ENCODE results near the gene STK32C. TPM values are rescaled to one million over a fixed set of nuclear protein-coding genes. Genes with fewer than 3 reads are reported as not detected.
A peak's percentile ranks its signal among the peaks of the same experiment; 100 is the strongest.

Gene STK32C
- total and polyA plus RNA-seq, 10 donors, result 9.6 to 27.8 (median 15.7) TPM

- no peak overlapping the region for H3K27ac ChIP-seq
- WGBS, 5 donors, result 71 to 93% (median 92%) methylated on average over 1 to 11 of the region's 11 CpGs
- no peak for DNase-seq
- no peaks in the 10 kb centered on the region for H3K9me3 ChIP-seq
- no peaks in the 10 kb centered on the region for H3K27me3 ChIP-seq (replicated peaks in 1 of 7)
- H3K36me3 ChIP-seq, result no peaks in the 10 kb centered on the region
- intact Hi-C loops (cut with DNase I; ENCODE audit: low total_unique reads), result no loop called here
- peaks cover 0 to 20% (median 8%) of the 10 kb centered on the region in 6 donors for H3K4me1 ChIP-seq
- no peak overlapping the region for H3K4me3 ChIP-seq
- no peak for TF ChIP-seq CTCF (IDR thresholded peaks at IDR 0.05 in 8 of 11, conservative IDR thresholded peaks at IDR 0.05 in 3 of 11)
- TF ChIP-seq POLR2A (IDR thresholded peaks at IDR 0.05), result no peak
- no peak for TF ChIP-seq POLR2AphosphoS5 (IDR thresholded peaks at IDR 0.05)
These were observed 58.5 kb downstream of the STK32C start for GRCh38 chr10:132249226-132249724.

GRCh38 chr10:132248455-132249225 lies 59.1 kb downstream of the STK32C start:
- H3K4me3 ChIP-seq, result peak overlapping the region in 4 of 8 donors; percentile 13 to 32 (median 18)
- no peak overlapping the region for H3K27ac ChIP-seq
- no peaks in the 10 kb centered on the region for H3K27me3 ChIP-seq (replicated peaks in 1 of 7)
- peak; percentile 90 for DNase-seq
- intact Hi-C loops (cut with DNase I; ENCODE audit: low total_unique reads), result no loop called here
- WGBS, 5 donors, result 55 to 74% (median 65%) methylated on average over 26 to 38 of the region's 38 CpGs
- H3K4me1 ChIP-seq, result peaks cover 0 to 20% (median 8%) of the 10 kb centered on the region in 6 donors
- no peaks in the 10 kb centered on the region for H3K36me3 ChIP-seq
- H3K9me3 ChIP-seq, result no peaks in the 10 kb centered on the region
- peak in 2 of 3 donors; percentile 24 to 59 for TF ChIP-seq POLR2AphosphoS5 (IDR thresholded peaks at IDR 0.05)
- TF ChIP-seq POLR2A (IDR thresholded peaks at IDR 0.05), result no peak
- no peak for TF ChIP-seq CTCF (IDR thresholded peaks at IDR 0.05 in 8 of 11, conservative IDR thresholded peaks at IDR 0.05 in 3 of 11)

GRCh38 chr10:132247943-132248342 lies 59.8 kb downstream of the STK32C start:
- intact Hi-C loops (cut with DNase I; ENCODE audit: low total_unique reads), result no loop called here
- peaks cover 0 to 20% (median 8%) of the 10 kb centered on the region in 6 donors for H3K4me1 ChIP-seq
- no peaks in the 10 kb centered on the region for H3K27me3 ChIP-seq (replicated peaks in 1 of 7)
- WGBS, 5 donors, result 76 to 87% (median 80%) methylated on average over 17 to 19 of the region's 19 CpGs
- no peak overlapping the region for H3K27ac ChIP-seq
- H3K36me3 ChIP-seq, result no peaks in the 10 kb centered on the region
- H3K9me3 ChIP-seq, result no peaks in the 10 kb centered on the region
- no peak for DNase-seq
- no peak for TF ChIP-seq POLR2AphosphoS5 (IDR thresholded peaks at IDR 0.05)
- no peak for TF ChIP-seq POLR2A (IDR thresholded peaks at IDR 0.05)
- TF ChIP-seq CTCF (IDR thresholded peaks at IDR 0.05 in 8 of 11, conservative IDR thresholded peaks at IDR 0.05 in 3 of 11), result no peak
- no peak overlapping the region for H3K4me3 ChIP-seq

GRCh38 chr10:132246296-132246695 lies 61.5 kb downstream of the STK32C start:
- H3K27ac ChIP-seq, result no peak overlapping the region

More at GRCh38 chr10:132246296-132246695, 61.5 kb downstream of the STK32C start:
- Histone ChIP-seq H3K27me3 (replicated peaks in 1 of 7) (no peaks in the 10 kb centered on the region), H3K36me3 (no peaks in the 10 kb centered on the region), H3K4me1 (peaks cover 0 to 20% (median 8%) of the 10 kb centered on the region in 6 donors), H3K9me3 (no peaks in the 10 kb centered on the region), H3K4me3 (no peak overlapping the region)
- intact Hi-C loops (cut with DNase I; ENCODE audit: low total_unique reads), result no loop called here
- WGBS, 5 donors, result 80 to 94% (median 93%) methylated on average over 7 to 13 of the region's 13 CpGs
- no peak for TF ChIP-seq CTCF (IDR thresholded peaks at IDR 0.05 in 8 of 11, conservative IDR thresholded peaks at IDR 0.05 in 3 of 11)
- no peak for TF ChIP-seq POLR2AphosphoS5 (IDR thresholded peaks at IDR 0.05)
- no peak for TF ChIP-seq POLR2A (IDR thresholded peaks at IDR 0.05)
- no peak for DNase-seq

Data from spleen (tissue), 11 donors.